ENCODE results near the gene AVEN.
"Not testable (repeated sequence)": the region's sequence is repeated elsewhere in the genome, so short reads cannot be mapped to it uniquely, and the experiment has no call there.

AVEN gene, protein sequence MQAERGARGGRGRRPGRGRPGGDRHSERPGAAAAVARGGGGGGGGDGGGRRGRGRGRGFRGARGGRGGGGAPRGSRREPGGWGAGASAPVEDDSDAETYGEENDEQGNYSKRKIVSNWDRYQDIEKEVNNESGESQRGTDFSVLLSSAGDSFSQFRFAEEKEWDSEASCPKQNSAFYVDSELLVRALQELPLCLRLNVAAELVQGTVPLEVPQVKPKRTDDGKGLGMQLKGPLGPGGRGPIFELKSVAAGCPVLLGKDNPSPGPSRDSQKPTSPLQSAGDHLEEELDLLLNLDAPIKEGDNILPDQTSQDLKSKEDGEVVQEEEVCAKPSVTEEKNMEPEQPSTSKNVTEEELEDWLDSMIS

DNA sequence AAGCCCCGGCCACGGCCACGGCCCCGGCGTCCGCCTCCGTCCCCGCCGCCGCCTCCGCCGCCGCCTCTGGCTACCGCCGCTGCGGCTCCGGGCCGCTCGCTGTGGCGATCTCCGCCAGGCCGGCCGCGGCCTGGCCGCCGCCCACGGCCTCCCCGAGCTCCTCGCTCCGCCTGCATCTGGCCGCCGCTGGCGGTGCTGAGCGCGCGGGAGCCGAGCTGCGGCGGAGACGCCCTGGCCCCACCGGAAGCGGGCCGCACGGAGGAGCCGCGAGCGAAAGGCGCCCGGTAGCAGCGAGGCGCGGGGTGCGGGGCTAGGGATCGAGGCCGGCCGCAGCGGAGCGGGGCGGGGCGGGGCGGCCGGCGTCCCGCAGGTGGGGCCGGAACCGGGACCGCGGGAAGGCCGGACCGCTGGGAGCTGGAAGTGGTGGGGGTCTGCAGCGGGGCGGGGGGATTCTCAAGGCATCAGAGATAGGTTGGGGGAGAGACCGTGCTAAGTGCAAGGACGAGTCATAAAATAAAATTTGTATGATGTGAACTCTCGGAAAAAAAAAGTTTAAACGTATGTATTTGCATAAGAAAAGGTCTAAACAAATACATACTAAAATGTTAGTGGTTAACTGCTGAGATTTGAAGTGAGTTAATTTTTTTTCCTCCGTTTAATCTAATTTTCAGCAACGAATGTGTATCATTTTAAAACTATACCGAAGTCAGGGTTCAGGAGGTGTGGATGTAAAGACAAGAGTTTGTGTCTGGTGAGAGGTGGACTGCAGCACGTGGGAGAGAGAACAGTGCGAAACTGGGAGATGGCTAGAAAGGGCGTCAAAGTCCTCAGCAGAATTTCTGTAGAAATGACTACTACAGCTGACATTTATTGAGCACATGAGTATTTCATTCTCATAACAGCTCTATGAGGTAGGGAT lies at the start of gene AVEN:
TSS of gene AVEN (minus strand) at position 334 of the 919 bp plus-strand sequence. CDS start at position 176, 158 bp downstream.
- DNase-seq: no peak

DNA sequence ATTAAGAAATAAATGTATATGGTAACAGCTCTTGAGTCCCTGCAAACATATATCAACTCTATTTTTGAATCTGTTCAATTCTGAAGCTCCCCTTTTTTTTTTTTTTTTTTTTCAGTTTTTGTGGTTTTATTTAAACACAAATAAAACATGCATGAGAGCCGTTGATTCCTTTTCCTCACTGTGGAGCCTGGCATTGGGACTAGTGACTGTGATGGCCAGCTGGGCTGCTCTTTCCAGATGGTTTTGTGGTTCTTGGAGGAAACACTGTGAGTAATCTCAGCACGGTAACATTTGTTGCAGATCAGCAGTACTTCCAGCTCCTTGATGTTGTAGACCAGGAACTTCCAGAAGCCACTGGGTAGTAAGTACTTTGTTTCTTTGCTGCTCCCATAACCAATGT lies 46.7 kb upstream of the AVEN start:
- no peak for DNase-seq

- DNase-seq: no peak
Measured at GRCh38 chr15:34084086-34084485, 45.1 kb upstream of the AVEN start.

GRCh38 chr15:34079904-34080303 lies 40.9 kb upstream of the AVEN start:
- no peak for DNase-seq

DNA sequence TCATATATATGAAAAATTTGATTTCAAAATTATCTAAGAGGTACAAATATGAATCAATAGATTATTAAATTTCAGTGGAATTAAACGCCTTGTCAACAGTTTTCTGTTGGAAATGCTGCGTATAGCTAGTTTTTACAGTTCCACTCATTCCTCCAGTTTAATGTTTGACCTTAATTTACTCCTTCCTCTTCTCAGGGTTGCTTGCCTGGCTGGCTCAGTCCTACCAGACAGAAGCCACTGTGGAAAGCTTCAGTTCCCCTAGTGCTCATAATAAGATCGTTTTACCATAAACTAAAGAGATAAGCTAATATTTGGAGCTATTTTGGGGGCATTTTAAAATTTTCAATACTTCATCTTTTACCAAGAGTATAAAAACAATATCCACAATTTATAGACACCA lies 39.9 kb upstream of the AVEN start:
- DNase-seq: no peak

DNA sequence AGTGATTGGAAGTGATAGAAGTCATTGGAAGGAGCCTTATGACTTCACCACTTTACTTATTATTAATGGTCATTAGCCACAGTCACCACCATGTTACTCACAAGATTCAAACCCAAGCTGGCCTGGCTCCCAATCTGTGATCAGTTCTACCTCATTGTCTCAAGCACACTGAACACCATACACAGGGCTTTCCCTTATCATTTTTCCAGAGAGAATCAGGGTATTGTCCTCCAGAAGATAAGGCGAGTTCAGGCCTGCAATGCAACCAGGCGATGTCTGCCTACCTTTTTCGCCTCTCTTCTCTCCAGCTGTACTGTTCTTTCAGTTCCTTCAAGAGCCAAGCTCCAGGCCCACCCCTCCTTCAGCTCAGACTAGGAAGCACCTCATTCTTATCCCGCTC lies 37.8 kb upstream of the AVEN start:
- no peak for DNase-seq

DNA sequence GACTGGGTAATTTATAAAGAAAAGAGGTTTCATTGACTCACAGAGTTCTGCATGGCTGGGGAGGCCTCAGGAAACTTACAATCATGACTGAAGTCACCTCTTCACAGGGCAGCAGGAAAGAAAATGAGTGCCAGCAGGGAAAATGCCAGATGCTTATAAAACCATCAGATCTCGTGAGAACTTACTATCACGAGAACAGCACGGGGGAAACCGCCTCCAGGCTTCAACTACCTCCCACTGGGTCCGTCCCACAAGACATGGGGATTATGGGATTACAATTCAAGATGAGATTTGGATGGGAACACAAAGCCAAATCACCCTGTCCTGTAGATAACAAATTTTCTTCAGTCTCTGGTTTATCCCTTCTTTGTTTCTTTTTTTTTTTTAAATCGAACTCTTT lies 31.0 kb upstream of the AVEN start:
- no peak for DNase-seq

DNA sequence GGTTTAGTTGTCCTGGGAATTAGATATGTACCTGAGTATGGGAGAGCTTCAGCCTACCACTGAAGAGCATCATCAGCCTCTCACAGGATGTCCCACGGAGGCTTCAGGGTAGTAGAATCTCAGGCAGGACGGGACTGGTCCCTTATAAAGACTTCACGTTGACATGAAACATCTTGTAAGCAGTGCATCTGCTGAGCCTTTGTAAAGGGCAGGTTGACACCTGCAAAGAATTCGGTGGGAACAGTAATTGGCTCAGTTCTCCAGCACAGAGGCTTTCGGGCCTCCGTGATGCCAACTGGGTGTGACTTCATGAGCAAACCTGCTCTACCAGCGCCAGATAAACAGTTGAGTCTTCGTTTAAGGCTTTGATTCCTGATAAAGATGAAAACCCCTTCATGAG lies 26.9 kb upstream of the AVEN start:
- DNase-seq: peak; percentile 44

DNA sequence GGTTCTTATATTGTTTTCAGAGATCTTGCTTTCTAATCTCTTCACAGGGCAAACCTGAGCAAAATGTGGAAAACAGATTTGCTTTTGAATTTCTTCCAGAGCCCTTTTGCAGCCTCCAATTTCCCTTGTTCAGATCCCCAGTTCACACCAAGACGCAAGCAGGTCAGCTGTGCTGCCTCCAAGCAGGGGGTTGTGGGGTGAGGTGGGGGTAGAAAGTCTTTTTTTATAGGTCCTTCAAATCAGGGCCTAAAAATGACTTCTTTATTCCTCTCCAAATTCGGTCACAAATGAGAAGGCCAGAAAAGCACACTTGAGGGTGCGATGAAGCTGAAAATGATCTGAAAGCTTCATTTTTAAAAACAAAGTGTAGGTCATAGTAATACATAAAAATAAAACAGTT lies 26.3 kb upstream of the AVEN start:
- peak; percentile 64 for DNase-seq

DNA sequence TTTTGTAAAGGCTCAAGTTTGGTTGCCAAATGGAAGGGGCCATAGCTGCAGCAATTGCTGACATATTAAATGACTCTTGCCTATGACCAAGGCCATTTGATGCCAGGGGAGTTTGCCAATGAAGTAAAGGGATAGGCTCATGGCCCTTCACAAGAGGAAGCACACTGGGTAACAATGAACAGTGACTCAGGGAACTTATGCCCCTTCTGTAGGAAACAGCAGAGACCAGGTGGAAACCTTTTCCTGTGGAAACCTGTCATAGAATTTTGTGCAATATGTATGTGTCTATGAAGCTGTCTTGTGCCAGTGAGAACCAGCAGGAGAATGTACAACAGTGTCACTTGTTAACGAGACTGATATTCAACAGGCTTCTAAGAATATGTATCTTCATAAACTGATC lies 25.4 kb upstream of the AVEN start:
- no peak for DNase-seq

GRCh38 chr15:34059946-34060345 lies 20.9 kb upstream of the AVEN start:
- no peak for DNase-seq

GRCh38 chr15:34059476-34059875 lies 20.5 kb upstream of the AVEN start:
- no peak for DNase-seq

DNA sequence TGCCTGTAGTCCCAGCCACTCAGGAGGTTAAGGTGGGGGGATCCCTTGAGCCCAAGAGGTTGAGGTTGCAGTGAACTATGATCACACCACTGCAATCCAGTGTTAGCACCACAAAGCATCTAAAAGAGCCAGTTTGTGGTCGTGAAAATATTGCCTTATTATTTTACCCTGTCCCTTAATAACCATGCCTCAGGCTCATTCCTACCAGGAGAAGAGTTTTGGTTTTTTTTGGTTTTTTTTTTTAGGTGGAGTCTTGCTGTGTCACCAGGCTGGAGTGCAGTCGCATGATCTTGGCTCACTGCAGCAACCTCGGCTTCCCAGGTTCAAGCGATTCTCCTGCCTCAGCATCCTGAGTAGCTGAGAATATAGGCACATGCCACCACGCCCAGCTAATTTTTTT lies 17.9 kb upstream of the AVEN start:
- no peak for DNase-seq

GRCh38 chr15:34055868-34056595 lies 17.0 kb upstream of the AVEN start:
- DNase-seq: no peak

GRCh38 chr15:34054081-34054707 lies 15.2 kb upstream of the AVEN start:
- no peak for DNase-seq

GRCh38 chr15:34050385-34050784 lies 11.4 kb upstream of the AVEN start:
- DNase-seq: not testable (repeated sequence)

- DNase-seq: no peak
Measured at GRCh38 chr15:34049112-34049511, 10.1 kb upstream of the AVEN start.

DNA sequence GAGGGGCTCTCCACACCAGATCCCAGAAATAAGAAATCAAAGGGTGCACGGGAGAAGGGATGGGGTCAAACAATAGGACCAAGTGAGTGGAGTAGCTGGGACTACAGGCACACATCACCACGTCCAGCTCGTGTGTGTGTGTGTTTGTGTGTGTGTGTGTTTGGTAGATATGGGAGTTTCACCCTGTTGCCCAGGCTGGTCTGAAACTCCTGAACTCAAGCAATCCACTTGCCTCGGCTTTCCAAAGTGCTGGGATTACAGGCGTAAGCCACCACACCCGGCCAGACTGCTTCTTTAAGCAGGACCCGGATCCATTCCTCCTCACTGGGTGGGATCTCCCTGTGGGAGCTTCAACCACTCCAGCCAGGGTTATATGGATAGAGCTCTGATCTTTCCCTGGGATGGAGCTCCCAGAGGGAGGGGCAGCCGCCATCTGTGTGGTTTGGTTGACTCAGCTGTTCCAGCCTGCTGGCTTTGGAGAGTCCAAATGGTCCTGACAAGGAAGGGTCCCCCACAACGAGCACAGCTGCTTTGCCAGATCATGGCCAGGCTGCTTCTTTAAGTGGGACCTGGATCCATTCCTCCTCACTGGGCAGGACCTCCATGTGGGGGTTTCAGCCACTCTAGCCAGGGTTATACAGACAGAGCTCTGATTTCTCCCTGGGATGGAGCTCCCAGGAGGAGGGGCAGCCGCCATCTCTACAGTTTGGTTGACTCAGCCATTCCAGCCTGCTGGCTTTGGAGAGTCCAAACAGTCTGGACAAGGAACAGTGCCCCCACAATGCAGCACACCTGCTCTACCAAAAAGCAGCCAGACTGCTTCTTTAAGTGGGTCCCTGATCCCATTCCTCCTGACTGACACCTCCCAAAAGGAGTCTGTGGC lies 9.1 kb upstream of the AVEN start:
- DNase-seq: no peak

- DNase-seq: no peak
Measured at GRCh38 chr15:34046471-34047145, 7.6 kb upstream of the AVEN start.

DNA sequence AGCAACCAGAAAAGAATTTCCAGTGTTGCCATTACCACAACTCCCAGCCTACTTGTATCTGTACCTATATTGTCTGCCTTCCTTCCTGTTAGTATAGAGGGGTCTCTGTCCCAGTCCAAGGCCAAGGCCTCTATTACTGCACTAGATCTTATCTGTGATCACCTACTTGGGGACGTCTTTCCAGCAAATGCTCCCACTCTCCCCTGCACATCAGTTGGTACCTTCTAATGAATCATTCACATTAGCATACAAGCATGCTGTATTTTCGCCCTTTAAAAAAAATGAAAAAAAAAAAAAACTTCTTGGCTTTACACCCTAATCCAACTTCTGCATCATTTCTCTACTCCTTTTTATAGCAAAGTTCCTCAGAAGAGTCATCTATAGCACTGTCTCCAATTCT lies 4.8 kb upstream of the AVEN start:
- DNase-seq: no peak

DNA sequence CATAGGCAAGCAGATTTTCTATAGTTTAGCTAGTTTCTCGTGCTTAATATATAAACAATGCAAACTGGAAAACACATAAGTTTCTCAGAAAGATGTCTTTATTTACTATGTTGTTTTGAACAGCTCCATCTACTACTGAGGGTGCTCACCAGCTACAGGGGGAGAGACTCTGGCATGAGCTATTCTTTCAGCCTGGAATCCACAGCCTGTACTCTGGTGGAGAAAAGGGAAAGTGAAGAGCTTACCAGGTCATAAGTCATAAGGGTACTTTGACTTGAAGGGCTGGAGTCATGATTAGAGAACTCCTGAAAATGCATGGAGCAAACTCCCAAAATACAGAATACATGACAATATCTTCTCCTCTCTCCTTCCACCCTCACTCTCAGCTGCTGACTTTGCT lies 4.4 kb upstream of the AVEN start:
- no peak for DNase-seq

DNA sequence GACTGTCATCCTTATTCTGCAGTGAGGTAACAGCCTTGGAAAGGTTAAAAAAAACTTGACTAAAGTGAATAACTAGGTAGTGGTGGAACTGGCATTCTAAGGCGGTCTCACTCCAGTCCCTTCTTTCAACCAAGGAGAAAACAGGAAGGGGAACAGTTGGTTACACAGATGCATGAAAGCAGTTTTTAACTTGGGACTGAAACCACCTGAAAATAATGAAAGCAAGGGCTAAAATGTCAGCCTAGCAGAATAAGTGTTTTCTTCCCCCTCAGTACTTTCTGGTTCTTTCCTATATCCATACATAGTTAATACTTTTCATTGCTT lies 748 bp upstream of the AVEN start:
- DNase-seq: no peak

Measured in DMS79 treated with DMSO at 0.1 percent for 48 hours (cell line).